ENCODE results near the gene GOLGA8B. TPM values are rescaled to one million over a fixed set of nuclear protein-coding genes. Genes with fewer than 3 reads are reported as not detected.

The GOLGA8B gene
- total RNA-seq, 1 donor from 2014 or later = 68.1 TPM

GRCh38 chr15:34620142-34620541, 36.7 kb upstream of the GOLGA8B start:
- H3K27ac Mint-ChIP-seq = no peak overlapping the region
- no peak for DNase-seq (ENCODE audit: extremely low spot score, unreplicated experiment)
- H3K4me3 Mint-ChIP-seq = no peak overlapping the region
- no peaks in the 10 kb centered on the region for H3K9me3 Mint-ChIP-seq
- H3K27me3 Mint-ChIP-seq = peaks cover 27% of the 10 kb centered on the region
- TF ChIP-seq, protein P1, sequence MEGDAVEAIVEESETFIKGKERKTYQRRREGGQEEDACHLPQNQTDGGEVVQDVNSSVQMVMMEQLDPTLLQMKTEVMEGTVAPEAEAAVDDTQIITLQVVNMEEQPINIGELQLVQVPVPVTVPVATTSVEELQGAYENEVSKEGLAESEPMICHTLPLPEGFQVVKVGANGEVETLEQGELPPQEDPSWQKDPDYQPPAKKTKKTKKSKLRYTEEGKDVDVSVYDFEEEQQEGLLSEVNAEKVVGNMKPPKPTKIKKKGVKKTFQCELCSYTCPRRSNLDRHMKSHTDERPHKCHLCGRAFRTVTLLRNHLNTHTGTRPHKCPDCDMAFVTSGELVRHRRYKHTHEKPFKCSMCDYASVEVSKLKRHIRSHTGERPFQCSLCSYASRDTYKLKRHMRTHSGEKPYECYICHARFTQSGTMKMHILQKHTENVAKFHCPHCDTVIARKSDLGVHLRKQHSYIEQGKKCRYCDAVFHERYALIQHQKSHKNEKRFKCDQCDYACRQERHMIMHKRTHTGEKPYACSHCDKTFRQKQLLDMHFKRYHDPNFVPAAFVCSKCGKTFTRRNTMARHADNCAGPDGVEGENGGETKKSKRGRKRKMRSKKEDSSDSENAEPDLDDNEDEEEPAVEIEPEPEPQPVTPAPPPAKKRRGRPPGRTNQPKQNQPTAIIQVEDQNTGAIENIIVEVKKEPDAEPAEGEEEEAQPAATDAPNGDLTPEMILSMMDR (conservative IDR thresholded peaks at IDR 0.05) = no peak
- H3K36me3 Mint-ChIP-seq = no peaks in the 10 kb centered on the region
- peaks cover 4% of the 10 kb centered on the region for H3K4me1 Mint-ChIP-seq (ENCODE audit: unreplicated experiment)

- Mint-ChIP-seq H3K27me3 (peaks cover 27% of the 10 kb centered on the region), H3K36me3 (no peaks in the 10 kb centered on the region), H3K4me3 (no peak overlapping the region), H3K4me1 (ENCODE audit: unreplicated experiment) (peaks cover 4% of the 10 kb centered on the region), H3K27ac (no peak overlapping the region), H3K9me3 (no peaks in the 10 kb centered on the region)
- TF ChIP-seq, protein P1 (conservative IDR thresholded peaks at IDR 0.05) = no peak
- DNase-seq (ENCODE audit: extremely low spot score, unreplicated experiment) = no peak
These were observed 35.7 kb upstream of the GOLGA8B start for GRCh38 chr15:34619151-34619550.

DNA sequence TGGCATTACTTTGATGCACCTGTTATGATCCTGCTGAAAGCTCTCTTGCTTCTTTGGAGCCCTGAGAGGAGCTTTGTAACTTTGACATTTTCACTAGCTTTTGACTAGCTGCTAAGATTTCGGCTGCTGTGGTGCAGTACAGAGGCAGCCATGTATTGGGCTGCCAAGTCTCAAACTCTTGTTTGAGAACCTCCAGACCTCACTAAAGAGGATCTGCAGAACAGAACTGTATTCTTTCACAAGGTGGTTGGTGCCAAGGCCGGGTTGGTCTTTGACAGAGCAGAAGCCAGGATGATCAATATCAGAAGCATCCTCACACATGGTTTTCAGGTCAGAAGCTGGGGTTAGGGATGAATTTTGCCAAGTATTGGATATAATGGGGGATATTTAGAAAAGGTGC, 34.6 kb upstream of the GOLGA8B start:
- Mint-ChIP-seq H3K27ac (no peak overlapping the region), H3K4me1 (ENCODE audit: unreplicated experiment) (peaks cover 4% of the 10 kb centered on the region), H3K27me3 (peaks cover 32% of the 10 kb centered on the region), H3K4me3 (no peak overlapping the region), H3K9me3 (no peaks in the 10 kb centered on the region), H3K36me3 (no peaks in the 10 kb centered on the region)
- TF ChIP-seq, protein P1 (conservative IDR thresholded peaks at IDR 0.05) = no peak
- no peak for DNase-seq (ENCODE audit: extremely low spot score, unreplicated experiment)

DNA sequence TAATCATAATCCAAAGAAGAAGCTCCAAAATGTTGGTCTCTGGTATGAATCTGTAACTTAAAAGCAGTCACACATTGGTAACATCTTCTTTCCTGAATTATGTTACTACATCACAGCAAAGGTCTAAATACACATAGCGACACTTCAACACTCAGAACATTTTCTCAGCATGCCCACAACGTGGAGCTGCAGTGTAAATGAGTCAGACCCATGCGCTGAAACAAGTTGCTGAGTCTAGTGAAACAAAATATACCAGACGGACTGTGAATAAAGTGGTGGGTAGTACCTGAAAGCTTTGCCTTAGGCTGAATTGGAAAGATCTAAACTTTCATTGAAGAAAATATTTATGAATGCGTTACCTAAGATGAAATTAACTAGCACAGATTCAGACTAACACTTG, 33.2 kb upstream of the GOLGA8B start:
- H3K27me3 Mint-ChIP-seq = peaks cover 44% of the 10 kb centered on the region
- H3K4me1 Mint-ChIP-seq (ENCODE audit: unreplicated experiment) = peaks cover 4% of the 10 kb centered on the region
- H3K36me3 Mint-ChIP-seq = no peaks in the 10 kb centered on the region
- TF ChIP-seq, protein P1 (conservative IDR thresholded peaks at IDR 0.05) = peak; percentile 45
- H3K9me3 Mint-ChIP-seq = no peaks in the 10 kb centered on the region
- H3K27ac Mint-ChIP-seq = no peak overlapping the region
- H3K4me3 Mint-ChIP-seq = no peak overlapping the region
- no peak for DNase-seq (ENCODE audit: extremely low spot score, unreplicated experiment)

DNA sequence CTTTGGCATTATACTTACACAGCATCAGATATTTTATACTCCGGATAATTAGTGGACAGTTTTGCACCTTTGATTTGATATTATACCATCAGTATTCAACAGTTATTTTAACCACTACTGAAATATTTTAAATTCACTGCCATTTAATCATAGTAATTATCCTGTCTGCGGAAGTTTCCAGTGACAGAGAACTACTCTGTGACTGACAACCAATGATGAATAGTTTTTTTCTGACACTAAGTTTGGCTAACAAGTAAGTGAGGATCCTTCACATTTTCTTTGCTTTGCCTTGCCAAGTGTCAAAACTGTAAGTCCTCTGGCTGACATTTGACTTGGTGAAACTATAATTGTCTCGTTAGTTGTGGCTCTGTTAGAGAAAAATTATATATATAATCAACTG, 30.5 kb upstream of the GOLGA8B start:
- no peaks in the 10 kb centered on the region for H3K36me3 Mint-ChIP-seq
- peaks cover 45% of the 10 kb centered on the region for H3K27me3 Mint-ChIP-seq
- no peak overlapping the region for H3K27ac Mint-ChIP-seq
- TF ChIP-seq, protein P1 (conservative IDR thresholded peaks at IDR 0.05) = no peak
- H3K9me3 Mint-ChIP-seq = no peaks in the 10 kb centered on the region
- H3K4me1 Mint-ChIP-seq (ENCODE audit: unreplicated experiment) = peaks cover 4% of the 10 kb centered on the region
- H3K4me3 Mint-ChIP-seq = no peak overlapping the region
- no peak for DNase-seq (ENCODE audit: extremely low spot score, unreplicated experiment)

- Mint-ChIP-seq H3K27me3 (peaks cover 48% of the 10 kb centered on the region), H3K36me3 (no peaks in the 10 kb centered on the region), H3K4me1 (ENCODE audit: unreplicated experiment) (peaks cover 4% of the 10 kb centered on the region), H3K27ac (no peak overlapping the region), H3K9me3 (no peaks in the 10 kb centered on the region), H3K4me3 (no peak overlapping the region)
- no peak for DNase-seq (ENCODE audit: extremely low spot score, unreplicated experiment)
- TF ChIP-seq, protein P1 (conservative IDR thresholded peaks at IDR 0.05) = no peak
These were observed 29.9 kb upstream of the GOLGA8B start for GRCh38 chr15:34613301-34613700.
